GM12878 (cell line): Measurements from ENCODE around the gene HOXA2.

Experiments used
- CHD2 ChIP-seq: IDR thresholded peaks from 2 replicates; pipeline ENCODE4 v1.6.1; 2011; ENCODE audit warnings: low read depth, low read length, improper control_type of control experiment, borderline replicate concordance
- EP300 ChIP-seq, 2 experiments: fragments of 150-350 bp in 1 of 2; IDR thresholded peaks; 2 replicates each; pipeline ENCODE4 v1.6.1; 2011 to 2012; ENCODE audit warnings: low read depth in 2 of 2, low read length in 2 of 2, borderline replicate concordance in 1 of 2, improper control_type of control experiment in 1 of 2, inconsistent platforms in 1 of 2; ENCODE audit not compliant: control insufficient read depth in 1 of 2
- GABPA ChIP-seq: IDR thresholded peaks from 2 replicates; pipeline ENCODE4 v1.6.1; 2014; ENCODE audit warnings: antibody characterized with exemption, low read depth, mild to moderate bottlenecking, inconsistent platforms
- POLR2A ChIP-seq: IDR thresholded peaks from 2 replicates; pipeline ENCODE4 v1.6.1; 2011; ENCODE audit warnings: low read depth, mild to moderate bottlenecking, low read length
- RCOR1 ChIP-seq: conservative IDR thresholded peaks from 2 replicates; pipeline ENCODE4 v1.6.1; 2012; ENCODE audit warnings: low read depth, low read length, improper control_type of control experiment
- SIN3A ChIP-seq: IDR thresholded peaks from 2 replicates; pipeline ENCODE4 v1.6.1; 2012; ENCODE audit warnings: low read depth, low read length, improper control_type of control experiment
- STAT3 ChIP-seq: IDR thresholded peaks from 2 replicates; pipeline ENCODE4 v1.6.1; 2011; ENCODE audit warnings: low read depth, low read length, improper control_type of control experiment
- SUZ12 ChIP-seq: fragments of 200-600 bp; sonication (generic); IDR thresholded peaks from one replicate; pipeline ENCODE4 v1.6.1; 2018; ENCODE audit warnings: antibody characterized with exemption, mild to moderate bottlenecking; ENCODE audit not compliant: unreplicated experiment
- TARDBP ChIP-seq: IDR thresholded peaks from 2 replicates; pipeline ENCODE4 v1.6.1; 2016; ENCODE audit warnings: borderline replicate concordance
- ZBTB40 ChIP-seq: fragments of 450-650 bp; IDR thresholded peaks from 2 replicates; pipeline ENCODE4 v1.6.1; 2016; ENCODE audit warnings: mild to moderate bottlenecking, moderate library complexity, borderline replicate concordance
- TF ChIP-seq, protein P1 (sequence below), 3 experiments: IDR thresholded peaks in 2 of 3; conservative IDR thresholded peaks in 1 of 3; 2 replicates each; pipeline ENCODE4 v1.5.1; 2011; ENCODE audit warnings: low read depth in 3 of 3, low read length in 3 of 3, mild to moderate bottlenecking in 3 of 3, control low read depth in 2 of 3, moderate library complexity in 2 of 3, inconsistent platforms in 1 of 3, mixed read lengths in 1 of 3; ENCODE audit not compliant: control insufficient read depth in 2 of 3, insufficient read depth in 1 of 3; ENCODE audit errors: extremely low read depth in 1 of 3

DNA sequence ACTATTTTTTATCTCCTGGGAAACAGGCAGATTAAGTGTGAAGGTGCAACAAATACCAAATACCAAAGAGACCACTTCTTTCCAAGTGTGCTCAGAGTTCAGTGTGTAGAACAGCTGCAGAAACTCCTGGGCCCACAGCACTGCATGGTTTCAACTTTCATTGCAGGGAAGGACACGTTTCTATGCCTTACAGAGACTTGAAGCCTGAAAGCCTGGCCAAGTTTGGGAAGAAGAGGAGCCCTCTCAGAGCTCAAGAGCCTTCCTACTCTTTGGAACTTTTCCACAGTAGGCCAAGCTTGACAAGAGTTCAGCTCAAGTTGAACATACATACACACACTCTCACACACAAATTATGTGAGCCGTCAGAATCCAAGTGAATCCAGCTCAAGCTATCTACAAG is 25.6 kb upstream of the HOXA2 start:
- TF ChIP-seq ZBTB40: no peak
- TF ChIP-seq GABPA: no peak
- no peak for TF ChIP-seq SIN3A
- TF ChIP-seq, protein P1, sequence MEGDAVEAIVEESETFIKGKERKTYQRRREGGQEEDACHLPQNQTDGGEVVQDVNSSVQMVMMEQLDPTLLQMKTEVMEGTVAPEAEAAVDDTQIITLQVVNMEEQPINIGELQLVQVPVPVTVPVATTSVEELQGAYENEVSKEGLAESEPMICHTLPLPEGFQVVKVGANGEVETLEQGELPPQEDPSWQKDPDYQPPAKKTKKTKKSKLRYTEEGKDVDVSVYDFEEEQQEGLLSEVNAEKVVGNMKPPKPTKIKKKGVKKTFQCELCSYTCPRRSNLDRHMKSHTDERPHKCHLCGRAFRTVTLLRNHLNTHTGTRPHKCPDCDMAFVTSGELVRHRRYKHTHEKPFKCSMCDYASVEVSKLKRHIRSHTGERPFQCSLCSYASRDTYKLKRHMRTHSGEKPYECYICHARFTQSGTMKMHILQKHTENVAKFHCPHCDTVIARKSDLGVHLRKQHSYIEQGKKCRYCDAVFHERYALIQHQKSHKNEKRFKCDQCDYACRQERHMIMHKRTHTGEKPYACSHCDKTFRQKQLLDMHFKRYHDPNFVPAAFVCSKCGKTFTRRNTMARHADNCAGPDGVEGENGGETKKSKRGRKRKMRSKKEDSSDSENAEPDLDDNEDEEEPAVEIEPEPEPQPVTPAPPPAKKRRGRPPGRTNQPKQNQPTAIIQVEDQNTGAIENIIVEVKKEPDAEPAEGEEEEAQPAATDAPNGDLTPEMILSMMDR (IDR thresholded peaks at IDR 0.05 in 2 of 3, conservative IDR thresholded peaks at IDR 0.05 in 1 of 3; ENCODE audit: control insufficient read depth in 2 of 3, extremely low read depth in 1 of 3, insufficient read depth in 1 of 3, low read depth in 3 of 3, low read length in 3 of 3): no peak
- TF ChIP-seq STAT3: no peak
- TF ChIP-seq CHD2: no peak
- TF ChIP-seq EP300 (IDR thresholded peaks at IDR 0.05; ENCODE audit: borderline replicate concordance in 1 of 2, control insufficient read depth in 1 of 2, low read depth in 2 of 2, low read length in 2 of 2): no peak
- no peak for TF ChIP-seq POLR2A
- no peak for TF ChIP-seq RCOR1
- TF ChIP-seq SUZ12: no peak
- TF ChIP-seq TARDBP: no peak
